ENCODE data around the gene FAM163A.
"Not testable (repeated sequence)": the region's sequence is repeated elsewhere in the genome, so short reads cannot be mapped to it uniquely, and the experiment has no call there.

Gene FAM163A

GRCh38 chr1:179831852-179832699, 89.0 kb downstream of the FAM163A start:
- Histone ChIP-seq H3K4me3 (no peak overlapping the region), H3K36me3 (peaks cover 0 to 15% (median 13%) of the 10 kb centered on the region in 3 donors), H3K27me3 (no peaks in the 10 kb centered on the region), H3K27ac (no peak overlapping the region), H3K4me1 (no peaks in the 10 kb centered on the region), H3K9me3 (no peaks in the 10 kb centered on the region)
- DNase-seq, result no peak
- intact Hi-C loops (cut with DNase I; ENCODE audit: low total_unique reads), result no loop called here
- no peak for TF ChIP-seq CTCF (IDR thresholded peaks at IDR 0.05)

- intact Hi-C loops (cut with DNase I; ENCODE audit: low total_unique reads), result not testable (repeated sequence)
Measured at GRCh38 chr1:179836686-179837445, 93.8 kb downstream of the FAM163A start.

GRCh38 chr1:179840107-179840506, 97.0 kb downstream of the FAM163A start:
- Histone ChIP-seq H3K4me3 (no peak overlapping the region), H3K9me3 (no peaks in the 10 kb centered on the region), H3K27ac (no peak overlapping the region), H3K4me1 (no peaks in the 10 kb centered on the region), H3K36me3 (peaks cover 22 to 48% (median 27%) of the 10 kb centered on the region in 3 donors), H3K27me3 (no peaks in the 10 kb centered on the region)
- DNase-seq, result no peak
- intact Hi-C loops (cut with DNase I; ENCODE audit: low total_unique reads), result no loop called here
- no peak for TF ChIP-seq CTCF (IDR thresholded peaks at IDR 0.05)

More at GRCh38 chr1:179836686-179837445, 93.8 kb downstream of the FAM163A start:
- peaks cover 9 to 36% (median 25%) of the 10 kb centered on the region in 3 donors for H3K36me3 ChIP-seq
- H3K27ac ChIP-seq, H3K27me3 ChIP-seq, H3K4me1 ChIP-seq, H3K9me3 ChIP-seq, H3K4me3 ChIP-seq, DNase-seq: not testable (repeated sequence)

- no peak for TF ChIP-seq CTCF (IDR thresholded peaks at IDR 0.05)
- H3K27me3 ChIP-seq, result no peaks in the 10 kb centered on the region
- no peaks in the 10 kb centered on the region for H3K9me3 ChIP-seq
- DNase-seq, result no peak
- no peaks in the 10 kb centered on the region for H3K4me1 ChIP-seq
- intact Hi-C loops (cut with DNase I; ENCODE audit: low total_unique reads), result no loop called here
- H3K27ac ChIP-seq, result no peak overlapping the region
- no peak overlapping the region for H3K4me3 ChIP-seq
- peaks cover 57 to 90% (median 73%) of the 10 kb centered on the region in 3 donors for H3K36me3 ChIP-seq
Measured at GRCh38 chr1:179848233-179848632, 105.1 kb downstream of the FAM163A start.

GRCh38 chr1:179853102-179853501, 110.0 kb downstream of the FAM163A start:
- H3K4me1 ChIP-seq, result no peaks in the 10 kb centered on the region
- no peaks in the 10 kb centered on the region for H3K27me3 ChIP-seq
- H3K27ac ChIP-seq, result no peak overlapping the region
- intact Hi-C loops (cut with DNase I; ENCODE audit: low total_unique reads), result no loop called here
- peaks cover 49 to 82% (median 53%) of the 10 kb centered on the region in 3 donors for H3K36me3 ChIP-seq
- no peak for TF ChIP-seq CTCF (IDR thresholded peaks at IDR 0.05)
- no peak for DNase-seq
- H3K9me3 ChIP-seq, result no peaks in the 10 kb centered on the region
- H3K4me3 ChIP-seq, result no peak overlapping the region

GRCh38 chr1:179855831-179856230, 112.7 kb downstream of the FAM163A start:
- H3K9me3 ChIP-seq; intact Hi-C loops (cut with DNase I; ENCODE audit: low total_unique reads); H3K4me1 ChIP-seq; H3K27me3 ChIP-seq; H3K27ac ChIP-seq; DNase-seq; H3K4me3 ChIP-seq: not testable (repeated sequence)
- H3K36me3 ChIP-seq, result peaks cover 27 to 63% (median 29%) of the 10 kb centered on the region in 3 donors
